Measurements from ENCODE around the gene IL32.
"Not testable (repeated sequence)": the region's sequence is repeated elsewhere in the genome, so short reads cannot be mapped to it uniquely, and the experiment has no call there.

IL32 gene

GRCh38 chr16:3070608-3071111 is 5.2 kb downstream of the IL32 start:
- DNase-seq (ENCODE audit: low spot score) = no peak

- no peak for DNase-seq (ENCODE audit: low spot score)
Measured at GRCh38 chr16:3071655-3072054, 6.2 kb downstream of the IL32 start.

- not testable (repeated sequence) for DNase-seq (ENCODE audit: low spot score)
Measured at GRCh38 chr16:3072148-3072547, 6.7 kb downstream of the IL32 start.

DNA sequence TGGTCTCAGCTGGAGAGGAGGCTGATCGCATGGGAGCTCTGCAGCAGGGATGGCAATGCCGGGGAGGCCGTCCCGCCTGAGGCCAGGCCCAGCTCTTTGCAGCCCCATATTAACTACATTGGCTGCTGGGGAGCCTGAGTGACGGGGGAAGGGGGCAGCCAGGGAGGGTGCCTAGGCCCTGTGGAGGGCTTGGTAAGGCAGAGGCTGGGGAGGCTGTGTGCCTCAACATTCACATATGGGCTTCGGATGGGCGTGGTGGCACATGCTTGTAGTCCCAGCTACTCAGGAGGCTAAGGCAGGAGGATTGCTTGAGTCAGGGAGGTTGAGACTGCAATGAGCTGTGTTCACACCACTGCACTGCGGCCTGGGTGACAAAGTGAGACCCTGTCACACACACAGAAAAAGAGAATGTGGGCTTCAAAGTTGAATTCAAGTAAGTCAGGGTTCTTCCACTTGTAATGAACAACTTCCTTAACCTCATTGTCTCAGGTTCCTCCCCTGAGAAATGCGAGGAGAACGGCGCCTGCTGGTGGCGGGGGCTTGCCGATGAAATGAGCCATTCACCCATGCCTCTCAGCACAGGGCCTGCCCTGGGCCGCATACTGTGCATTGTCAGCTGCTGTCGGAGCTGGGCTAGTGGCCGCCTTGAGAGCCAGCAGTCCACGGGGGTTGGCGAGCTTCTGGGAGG is 7.3 kb downstream of the IL32 start:
- not testable (repeated sequence) for DNase-seq (ENCODE audit: low spot score)

GRCh38 chr16:3073448-3073847 is 8.0 kb downstream of the IL32 start:
- no peak for DNase-seq (ENCODE audit: low spot score)

- no peak for DNase-seq (ENCODE audit: low spot score)
Measured at GRCh38 chr16:3074860-3075522, 9.6 kb downstream of the IL32 start.

DNA sequence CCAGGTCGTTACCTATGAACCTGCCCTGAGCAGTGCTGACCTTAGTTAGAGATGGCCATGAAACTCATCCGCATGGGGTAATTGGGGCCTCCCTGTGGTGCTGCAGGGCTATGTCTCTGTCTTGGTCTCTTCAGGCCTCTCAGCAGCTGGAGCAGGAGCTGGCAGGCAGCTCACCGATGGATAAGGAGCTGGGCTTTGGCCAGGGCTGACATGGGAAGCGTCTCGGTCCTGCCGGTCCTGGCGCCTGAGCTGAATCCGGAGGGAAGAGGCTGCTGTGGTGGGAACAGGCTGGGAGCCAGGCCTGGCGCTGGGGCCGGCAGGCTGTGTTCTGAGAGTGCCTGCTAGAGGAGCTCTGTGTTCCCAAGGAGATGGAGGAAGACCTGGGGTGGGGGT is 10.1 kb downstream of the IL32 start:
- DNase-seq (ENCODE audit: low spot score) = no peak

- not testable (repeated sequence) for DNase-seq (ENCODE audit: low spot score)
Measured at GRCh38 chr16:3075946-3076345, 10.5 kb downstream of the IL32 start.

DNA sequence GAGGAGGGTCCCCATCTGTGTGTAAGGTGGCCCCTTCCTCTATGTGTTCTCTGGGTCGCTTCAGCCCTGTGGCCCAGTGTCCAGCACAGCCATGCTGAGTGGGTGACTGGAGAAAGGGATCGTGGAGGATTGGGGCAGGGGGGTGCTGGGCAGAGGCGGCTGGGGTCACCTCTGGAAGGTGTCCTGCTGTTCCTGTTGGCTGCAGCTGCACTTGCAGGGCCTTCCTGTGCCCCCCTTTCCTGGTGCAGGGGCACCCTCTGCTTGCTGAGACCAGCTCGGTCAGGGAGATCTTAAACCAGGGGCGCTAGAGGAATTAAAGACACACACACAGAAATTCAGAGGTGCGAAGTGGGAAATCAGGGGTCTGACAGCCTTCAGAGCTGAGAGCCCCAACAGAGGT is 11.1 kb downstream of the IL32 start:
- DNase-seq (ENCODE audit: low spot score) = no peak

GRCh38 chr16:3080024-3080423 is 14.6 kb downstream of the IL32 start:
- DNase-seq (ENCODE audit: low spot score) = no peak

DNA sequence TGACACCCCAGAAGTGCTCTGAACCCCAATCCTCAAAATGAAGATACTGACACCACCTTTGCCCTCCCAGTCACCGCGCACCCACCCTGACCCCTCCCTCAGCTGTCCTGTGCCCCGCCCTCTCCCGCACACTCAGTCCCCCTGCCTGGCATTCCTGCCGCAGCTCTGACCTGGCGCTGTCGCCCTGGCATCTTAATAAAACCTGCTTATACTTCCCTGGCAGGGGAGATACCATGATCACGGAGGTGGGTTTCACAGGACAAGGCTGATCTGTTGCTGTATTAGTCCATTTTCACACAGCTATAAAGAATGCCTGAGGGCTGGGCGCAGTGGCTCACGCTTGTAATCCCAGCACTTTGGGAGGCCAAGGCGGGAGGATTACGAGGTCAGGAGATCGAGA is 16.5 kb downstream of the IL32 start:
- DNase-seq (ENCODE audit: low spot score) = not testable (repeated sequence)

- not testable (repeated sequence) for DNase-seq (ENCODE audit: low spot score)
Measured at GRCh38 chr16:3083408-3083807, 18.0 kb downstream of the IL32 start.

GRCh38 chr16:3084491-3084890 is 19.1 kb downstream of the IL32 start:
- DNase-seq (ENCODE audit: low spot score) = no peak

DNA sequence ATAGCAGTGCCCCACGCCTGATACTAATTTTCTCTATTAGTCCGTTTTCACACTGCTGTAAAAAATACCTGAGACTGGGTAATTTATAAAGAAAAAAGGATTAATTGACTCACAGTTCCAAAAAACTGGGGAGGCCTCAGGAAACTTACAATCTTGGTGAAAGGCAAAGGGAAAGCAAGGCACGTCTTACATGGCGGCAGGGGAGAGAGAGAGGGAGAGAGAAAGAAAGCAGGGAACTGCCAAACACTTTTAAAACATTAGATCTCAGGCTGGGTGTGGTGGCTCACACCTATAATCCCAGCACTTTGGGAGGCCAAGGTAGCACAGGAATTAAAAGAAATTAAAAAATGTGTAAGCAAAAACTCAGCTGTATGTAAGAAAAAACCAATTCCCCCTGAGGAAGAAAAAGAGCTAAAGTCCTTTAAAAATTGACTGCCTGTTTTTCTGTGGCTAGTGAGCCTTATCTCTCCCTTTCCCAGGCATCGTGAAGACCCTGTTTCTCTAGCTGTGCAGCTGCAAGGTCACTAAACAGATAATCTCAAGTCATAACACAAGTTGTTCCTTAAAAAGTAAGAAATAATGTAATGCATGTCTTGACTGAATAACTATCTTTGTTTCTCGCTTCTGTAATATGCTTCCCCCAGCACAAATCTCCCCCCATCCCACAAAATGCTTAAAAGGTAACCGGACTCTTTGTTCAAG is 19.7 kb downstream of the IL32 start:
- no peak for DNase-seq (ENCODE audit: low spot score)

DNA sequence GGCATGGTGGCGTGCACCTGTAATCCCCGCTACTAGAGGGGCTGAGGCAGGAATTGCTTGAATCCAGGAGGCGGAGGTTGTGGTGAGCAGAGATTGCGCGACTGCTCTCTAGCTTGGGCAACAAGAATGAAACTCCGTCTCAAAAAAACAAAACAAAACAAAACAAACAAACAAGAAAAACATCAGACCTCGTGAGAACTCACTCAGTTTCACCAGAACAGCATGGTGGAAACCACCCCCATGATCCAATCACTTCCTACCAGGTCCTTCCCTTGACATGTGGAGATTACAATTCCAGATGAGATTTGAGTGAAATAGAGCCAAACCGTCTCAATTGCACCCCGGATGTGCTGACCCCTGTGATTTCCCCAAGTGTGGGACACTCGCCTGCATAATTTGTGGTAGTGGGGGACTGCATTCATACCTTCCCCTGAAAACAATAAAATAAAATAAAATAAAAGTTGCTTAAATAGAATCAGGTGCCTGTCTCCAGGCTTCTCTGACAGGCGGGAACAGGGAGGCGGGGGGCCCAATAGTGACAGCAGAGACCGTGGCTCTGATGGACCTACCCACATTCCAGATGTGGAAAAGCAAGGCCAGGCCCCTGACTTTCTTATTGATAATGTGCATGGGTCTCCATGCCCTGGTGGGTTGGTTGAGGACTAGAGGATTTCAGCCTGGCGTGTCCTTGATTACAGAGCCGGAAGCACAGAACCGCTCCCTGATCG is 20.6 kb downstream of the IL32 start:
- DNase-seq (ENCODE audit: low spot score) = no peak

DNA sequence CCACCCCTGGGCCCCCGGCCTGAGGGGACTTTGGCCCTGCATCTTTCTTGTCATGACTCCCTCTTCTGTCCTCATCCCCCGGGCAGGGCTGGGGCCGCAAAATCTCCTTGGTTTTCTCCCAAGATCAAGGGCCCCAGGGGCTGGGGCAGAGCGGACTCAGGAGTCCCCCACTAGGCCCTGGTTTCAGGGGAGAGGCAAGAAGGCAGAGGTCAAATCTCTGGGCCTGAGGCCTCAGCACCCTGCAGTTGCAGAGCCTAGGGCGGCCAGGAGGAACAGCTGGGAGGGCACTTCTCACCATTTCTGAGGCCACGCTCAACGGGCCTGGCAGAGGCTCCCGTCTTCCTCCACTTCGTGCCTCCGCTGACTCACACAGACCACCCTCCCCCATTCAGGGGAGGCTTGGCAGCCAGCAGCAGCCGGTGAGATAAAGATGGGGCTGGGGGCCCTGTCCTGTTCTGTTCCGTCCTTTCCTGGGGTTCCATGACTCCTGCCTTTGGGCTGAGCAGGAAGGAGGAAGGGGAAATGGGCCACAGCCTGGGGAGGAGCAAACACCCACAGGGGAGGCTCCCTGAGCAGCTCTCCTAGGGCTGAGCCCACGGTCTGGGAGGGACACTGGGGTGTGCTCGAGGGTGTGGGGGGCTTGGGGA is 21.3 kb downstream of the IL32 start:
- no peak for DNase-seq (ENCODE audit: low spot score)

GRCh38 chr16:3087243-3088235 is 22.1 kb downstream of the IL32 start:
- no peak for DNase-seq (ENCODE audit: low spot score)

GRCh38 chr16:3088450-3088849 is 23.0 kb downstream of the IL32 start:
- no peak for DNase-seq (ENCODE audit: low spot score)

DNA sequence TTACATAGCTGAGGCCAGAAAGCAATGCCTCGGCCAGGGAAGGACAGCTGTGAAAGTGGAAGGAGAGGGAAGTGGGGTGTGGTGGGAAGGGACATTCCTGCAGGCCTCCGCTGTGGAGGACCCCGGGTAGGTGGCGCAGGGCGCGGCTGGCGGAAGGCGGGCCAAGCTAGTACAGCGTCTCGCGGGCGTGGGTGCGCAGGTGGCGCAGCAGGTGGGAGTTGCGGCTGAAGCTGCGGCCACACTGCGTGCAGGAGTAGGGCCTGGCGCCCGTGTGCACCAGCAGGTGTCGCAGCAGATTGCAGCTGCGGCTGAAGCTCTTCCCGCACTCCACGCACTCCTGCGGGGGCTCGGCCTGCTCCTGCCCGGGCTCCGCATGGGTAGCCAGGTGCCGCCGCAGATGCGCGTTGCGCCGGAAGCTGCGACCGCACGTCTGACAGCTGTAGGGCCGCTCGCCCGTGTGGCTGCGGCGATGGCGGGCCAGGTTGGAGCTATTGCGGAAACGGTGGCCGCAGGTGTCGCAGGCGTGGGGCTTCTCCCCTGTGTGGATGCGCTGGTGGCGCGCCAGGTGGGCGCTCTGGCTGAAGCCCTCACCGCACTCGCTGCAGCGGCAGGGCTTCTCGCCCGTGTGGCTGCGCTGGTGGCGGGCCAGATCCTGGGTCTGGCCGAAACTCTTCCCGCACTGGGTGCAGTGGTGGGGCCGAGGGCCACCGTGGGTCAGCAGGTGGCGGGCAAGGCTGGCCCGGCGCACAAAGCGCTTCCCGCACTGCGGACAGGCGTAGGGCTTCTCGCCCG is 23.7 kb downstream of the IL32 start:
- no peak for DNase-seq (ENCODE audit: low spot score)

Measured in hematopoietic multipotent progenitor cell treated with erythropoietin and hydrocortisone succinate and interleukin-3 and kit ligand, for 17 days (in vitro differentiated cells).